ENCODE results near the gene SCAF4. TPM values are rescaled to one million over a fixed set of nuclear protein-coding genes. Genes with fewer than 3 reads are reported as not detected.

The SCAF4 gene
- total and polyA plus RNA-seq, 10 of the 15 experiments (the other 5 are each of a cell fraction or from before 2014, with no cell fraction given), result 4.3 to 49.3 (median 16.0) TPM

GRCh38 chr21:31727181-31727580 lies 4.7 kb downstream of the SCAF4 start (continued):
- TF ChIP-seq, protein P1, sequence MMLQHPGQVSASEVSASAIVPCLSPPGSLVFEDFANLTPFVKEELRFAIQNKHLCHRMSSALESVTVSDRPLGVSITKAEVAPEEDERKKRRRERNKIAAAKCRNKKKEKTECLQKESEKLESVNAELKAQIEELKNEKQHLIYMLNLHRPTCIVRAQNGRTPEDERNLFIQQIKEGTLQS (IDR thresholded peaks at IDR 0.05; ENCODE audit: borderline replicate concordance, extremely low read depth, low read depth, low read length), result no peak
- no peak for TF ChIP-seq CTCF (IDR thresholded peaks at IDR 0.05 in 2 of 3, conservative IDR thresholded peaks at IDR 0.05 in 1 of 3; ENCODE audit: control insufficient read depth in 2 of 3, extremely low read depth in 1 of 3, insufficient read depth in 1 of 3, low read depth in 3 of 3, low read length in 3 of 3)
- no peak for TF ChIP-seq BRCA1 (IDR thresholded peaks at IDR 0.05; ENCODE audit: low read depth, low read length)
- TF ChIP-seq, protein P2, sequence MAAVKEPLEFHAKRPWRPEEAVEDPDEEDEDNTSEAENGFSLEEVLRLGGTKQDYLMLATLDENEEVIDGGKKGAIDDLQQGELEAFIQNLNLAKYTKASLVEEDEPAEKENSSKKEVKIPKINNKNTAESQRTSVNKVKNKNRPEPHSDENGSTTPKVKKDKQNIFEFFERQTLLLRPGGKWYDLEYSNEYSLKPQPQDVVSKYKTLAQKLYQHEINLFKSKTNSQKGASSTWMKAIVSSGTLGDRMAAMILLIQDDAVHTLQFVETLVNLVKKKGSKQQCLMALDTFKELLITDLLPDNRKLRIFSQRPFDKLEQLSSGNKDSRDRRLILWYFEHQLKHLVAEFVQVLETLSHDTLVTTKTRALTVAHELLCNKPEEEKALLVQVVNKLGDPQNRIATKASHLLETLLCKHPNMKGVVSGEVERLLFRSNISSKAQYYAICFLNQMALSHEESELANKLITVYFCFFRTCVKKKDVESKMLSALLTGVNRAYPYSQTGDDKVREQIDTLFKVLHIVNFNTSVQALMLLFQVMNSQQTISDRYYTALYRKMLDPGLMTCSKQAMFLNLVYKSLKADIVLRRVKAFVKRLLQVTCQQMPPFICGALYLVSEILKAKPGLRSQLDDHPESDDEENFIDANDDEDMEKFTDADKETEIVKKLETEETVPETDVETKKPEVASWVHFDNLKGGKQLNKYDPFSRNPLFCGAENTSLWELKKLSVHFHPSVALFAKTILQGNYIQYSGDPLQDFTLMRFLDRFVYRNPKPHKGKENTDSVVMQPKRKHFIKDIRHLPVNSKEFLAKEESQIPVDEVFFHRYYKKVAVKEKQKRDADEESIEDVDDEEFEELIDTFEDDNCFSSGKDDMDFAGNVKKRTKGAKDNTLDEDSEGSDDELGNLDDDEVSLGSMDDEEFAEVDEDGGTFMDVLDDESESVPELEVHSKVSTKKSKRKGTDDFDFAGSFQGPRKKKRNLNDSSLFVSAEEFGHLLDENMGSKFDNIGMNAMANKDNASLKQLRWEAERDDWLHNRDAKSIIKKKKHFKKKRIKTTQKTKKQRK (IDR thresholded peaks at IDR 0.05; ENCODE audit: low read depth, low read length), result no peak
- TF ChIP-seq SPI1 (IDR thresholded peaks at IDR 0.05; ENCODE audit: borderline replicate concordance, insufficient read depth, low read depth, low read length), result no peak
- TF ChIP-seq SRF (IDR thresholded peaks at IDR 0.05; ENCODE audit: low read depth in 2 of 2, low read length in 2 of 2), result no peak
- TF ChIP-seq RBBP5 (conservative IDR thresholded peaks at IDR 0.05), result no peak
- TF ChIP-seq PML (IDR thresholded peaks at IDR 0.05; ENCODE audit: low read length), result no peak
- no peak for TF ChIP-seq NR2C2 (IDR thresholded peaks at IDR 0.05; ENCODE audit: borderline replicate concordance, control insufficient read depth, insufficient read length, low read depth)
